Small intestine (tissue), 7 donors: ENCODE data around the gene LEPROT. TPM values are rescaled to one million over a fixed set of nuclear protein-coding genes. Genes with fewer than 3 reads are reported as not detected.

Experiments
- DNase-seq, 2 donors: peaks; one replicate each; pipeline versions ENCODE4 v3.0.0 to v3.0.0-alpha.2; 2013
- FAIRE-seq: peaks from 2 replicates; lab custom pipeline; 2012; peaks lifted over from hg19 to GRCh38; lab: Jason Lieb, UNC
- H3K27ac ChIP-seq, 3 donors: one replicate each; pipeline ENCODE4 v1.5.1; 2013; ENCODE audit warnings: low read length in 2 of 3, mild to moderate bottlenecking in 2 of 3, control low read depth in 1 of 3, inconsistent platforms in 1 of 3, low read depth in 1 of 3, moderate library complexity in 1 of 3
- H3K27me3 ChIP-seq, 3 donors: one replicate each; pipeline ENCODE4 v1.6.1; 2013; ENCODE audit warnings: low read length in 3 of 3, inconsistent platforms in 1 of 3; ENCODE audit not compliant: control insufficient read depth in 3 of 3, insufficient read depth in 3 of 3
- H3K36me3 ChIP-seq, 3 donors: one replicate each; pipeline ENCODE4 v1.6.1; 2013; ENCODE audit warnings: low read length in 3 of 3, inconsistent platforms in 1 of 3, low read depth in 1 of 3, mild to moderate bottlenecking in 1 of 3, moderate library complexity in 1 of 3; ENCODE audit not compliant: control insufficient read depth in 3 of 3, insufficient read depth in 2 of 3
- H3K4me1 ChIP-seq, 3 donors: one replicate each; pipeline ENCODE4 v1.6.1; 2013; ENCODE audit warnings: low read length in 2 of 3, inconsistent platforms in 1 of 3, low read depth in 1 of 3, mild to moderate bottlenecking in 1 of 3, moderate library complexity in 1 of 3; ENCODE audit not compliant: control insufficient read depth in 3 of 3, insufficient read depth in 2 of 3
- H3K4me3 ChIP-seq, 3 donors: one replicate each; pipeline ENCODE4 v1.5.1; 2013; ENCODE audit warnings: low read length in 3 of 3, control low read depth in 1 of 3, inconsistent platforms in 1 of 3, low read depth in 1 of 3, mild to moderate bottlenecking in 1 of 3, moderate library complexity in 1 of 3
- H3K9me3 ChIP-seq, 2 donors: one replicate each; pipeline ENCODE4 v1.6.1; 2013; ENCODE audit warnings: low read depth in 1 of 2, low read length in 1 of 2; ENCODE audit not compliant: control insufficient read depth in 2 of 2, insufficient read depth in 1 of 2
- WGBS, 3 donors: extraction: QIAGEN DNeasy Blood & Tissue Kit; methylation state at CpG; one replicate each; pipeline ENCODE4 v1.1.7; 2013; 5-methylcytosine and 5-hydroxymethylcytosine counted together
- polyA plus RNA-seq, 4 donors: library from polyadenylated mRNA; stranded (reverse) in 3 of 4; unstranded in 1 of 4; fragments of 200-250 nt in 3 of 4; fragments of 120-200 nt in 1 of 4; gene quantifications; one replicate each; pipeline versions ENCODE4 v1.2.1 to v1.2.3, GENCODE V29; 2013
- donor health status: healthy with polysubstance abuse.
- donor health status: control.
- donor health status: control.
- donor health status: Bipolar disorder and iron deficiency.
- donor health status: healthy.

Gene LEPROT
- polyA plus RNA-seq, 4 donors = 14.1 to 61.5 (median 25.2) TPM

DNA sequence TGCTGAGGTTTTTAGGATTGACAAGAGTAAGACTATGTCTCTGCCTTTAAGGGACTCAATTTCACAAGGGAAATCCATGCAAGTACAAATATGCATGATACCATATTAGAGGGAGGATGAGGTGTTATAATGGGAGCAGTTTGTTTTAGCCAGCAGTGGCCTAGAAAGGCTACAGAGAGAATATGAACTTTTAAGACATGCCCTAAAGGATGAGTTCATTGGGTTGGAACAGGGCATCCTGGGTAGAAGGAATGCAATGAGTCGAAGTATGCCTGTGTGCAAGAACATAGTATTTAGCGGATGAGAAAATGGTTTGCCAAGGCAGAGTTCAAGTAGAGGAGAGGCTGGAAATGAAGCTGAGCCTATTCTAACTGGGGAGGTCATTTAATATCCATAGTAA lies 32.6 kb upstream of the LEPROT start:
- WGBS, 3 donors = 94 to 95% (median 95%) methylated on average over 2 of the region's 2 CpGs
- peaks cover 0 to 3% (median 0%) of the 10 kb centered on the region in 3 donors for H3K36me3 ChIP-seq
- no peaks in the 10 kb centered on the region for H3K9me3 ChIP-seq
- FAIRE-seq (no peak), DNase-seq (no peak)
- no peak overlapping the region for H3K4me3 ChIP-seq
- H3K4me1 ChIP-seq = no peaks in the 10 kb centered on the region
- H3K27me3 ChIP-seq = no peaks in the 10 kb centered on the region
- no peak overlapping the region for H3K27ac ChIP-seq

DNA sequence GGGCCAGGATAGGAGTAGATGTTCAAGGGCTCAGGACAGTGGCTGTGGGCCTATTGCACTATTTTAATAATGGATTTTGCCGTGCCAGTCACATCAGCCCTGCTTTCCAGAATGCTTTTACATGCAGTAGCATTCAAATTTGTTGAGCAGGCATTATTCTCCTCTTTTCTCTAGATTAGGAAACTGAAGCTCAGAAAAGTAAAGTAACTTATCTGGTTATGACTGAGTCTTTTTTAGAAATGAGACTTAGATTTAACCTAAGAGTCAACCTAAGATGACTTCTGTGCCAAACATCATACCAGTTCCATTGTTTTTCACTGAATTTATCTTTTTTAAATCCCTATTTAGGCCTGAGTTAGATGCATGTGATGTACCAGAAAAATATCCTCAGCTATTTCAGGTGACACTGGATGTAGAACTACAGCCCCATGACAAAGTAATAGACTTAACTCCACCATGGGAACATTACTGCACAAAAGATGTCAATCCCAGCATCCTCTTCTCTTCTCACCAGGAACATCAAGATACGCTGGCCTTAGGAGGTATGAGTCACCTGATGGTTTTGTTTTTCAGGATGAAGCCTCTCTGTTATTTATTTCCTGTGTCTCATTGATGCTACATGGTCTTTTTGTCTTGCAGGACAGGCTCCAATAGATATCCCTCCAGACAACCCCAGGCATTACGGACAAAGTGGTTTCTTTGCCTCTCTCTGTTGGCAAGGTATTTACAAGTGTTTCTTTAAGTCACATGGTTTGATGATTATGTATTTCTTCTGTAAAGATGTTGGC lies 31.4 kb upstream of the LEPROT start:
- H3K27me3 ChIP-seq = no peaks in the 10 kb centered on the region
- peaks cover 0 to 3% (median 0%) of the 10 kb centered on the region in 3 donors for H3K36me3 ChIP-seq
- H3K9me3 ChIP-seq = no peaks in the 10 kb centered on the region
- no peaks in the 10 kb centered on the region for H3K4me1 ChIP-seq
- 83 to 94% (median 84%) methylated on average over 3 of the region's 3 CpGs for WGBS, 3 donors
- H3K4me3 ChIP-seq = no peak overlapping the region
- DNase-seq (no peak), FAIRE-seq (no peak)
- no peak overlapping the region for H3K27ac ChIP-seq

GRCh38 chr1:65392497-65392896 lies 28.0 kb upstream of the LEPROT start:
- WGBS, 3 donors = 95 to 96% (median 95%) methylated on average over 7 of the region's 7 CpGs
- Histone ChIP-seq H3K36me3 (peaks cover 0 to 3% (median 0%) of the 10 kb centered on the region in 3 donors), H3K4me1 (no peaks in the 10 kb centered on the region), H3K9me3 (no peaks in the 10 kb centered on the region), H3K27me3 (no peaks in the 10 kb centered on the region), H3K4me3 (no peak overlapping the region), H3K27ac (no peak overlapping the region)
- DNase-seq (no peak), FAIRE-seq (no peak)

DNA sequence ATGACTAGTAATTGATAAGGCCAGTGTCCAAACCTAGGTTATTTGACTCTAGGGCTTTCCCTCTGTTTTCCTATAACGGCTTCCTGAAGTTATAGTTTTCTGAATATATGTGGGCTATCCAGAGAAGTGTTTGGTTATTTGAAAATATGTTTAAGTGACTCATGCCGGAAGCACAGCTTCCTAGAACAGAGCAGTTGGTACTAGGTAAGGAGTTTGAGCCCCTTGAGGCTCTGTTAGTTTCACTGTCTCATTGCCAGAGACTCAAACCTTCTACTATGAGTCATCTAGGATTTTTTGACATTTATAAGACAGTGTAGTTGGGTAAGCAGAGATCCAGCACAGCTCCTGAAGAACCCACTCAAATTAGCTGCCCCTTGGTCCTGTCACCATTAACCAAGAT lies 27.1 kb upstream of the LEPROT start:
- Histone ChIP-seq H3K27me3 (no peaks in the 10 kb centered on the region), H3K4me3 (no peak overlapping the region), H3K27ac (no peak overlapping the region), H3K9me3 (no peaks in the 10 kb centered on the region), H3K36me3 (peaks cover 0 to 3% (median 0%) of the 10 kb centered on the region in 3 donors), H3K4me1 (no peaks in the 10 kb centered on the region)
- DNase-seq = no peak
- FAIRE-seq = no peak
- 73 to 83% (median 78%) methylated on average over 2 of the region's 2 CpGs for WGBS, 3 donors

GRCh38 chr1:65393928-65394327 lies 26.5 kb upstream of the LEPROT start:
- H3K27ac ChIP-seq = no peak overlapping the region
- no peaks in the 10 kb centered on the region for H3K9me3 ChIP-seq
- FAIRE-seq = no peak
- no peaks in the 10 kb centered on the region for H3K4me1 ChIP-seq
- no peak for DNase-seq
- no peak overlapping the region for H3K4me3 ChIP-seq
- H3K27me3 ChIP-seq = no peaks in the 10 kb centered on the region
- peaks cover 0 to 3% (median 0%) of the 10 kb centered on the region in 3 donors for H3K36me3 ChIP-seq
- 53 to 89% (median 74%) methylated on average over 1 of the region's 1 CpG for WGBS, 3 donors

- no peak for FAIRE-seq
- no peak overlapping the region for H3K4me3 ChIP-seq
- H3K36me3 ChIP-seq = peaks cover 0 to 3% (median 0%) of the 10 kb centered on the region in 3 donors
- 75 to 86% (median 82%) methylated on average over 3 of the region's 3 CpGs for WGBS, 3 donors
- H3K4me1 ChIP-seq = no peaks in the 10 kb centered on the region
- H3K27me3 ChIP-seq = no peaks in the 10 kb centered on the region
- DNase-seq = no peak
- no peak overlapping the region for H3K27ac ChIP-seq
- H3K9me3 ChIP-seq = no peaks in the 10 kb centered on the region
These were observed 24.4 kb upstream of the LEPROT start for GRCh38 chr1:65395887-65396612.

- Histone ChIP-seq H3K4me3 (no peak overlapping the region), H3K36me3 (no peaks in the 10 kb centered on the region), H3K27me3 (no peaks in the 10 kb centered on the region), H3K27ac (no peak overlapping the region), H3K4me1 (no peaks in the 10 kb centered on the region), H3K9me3 (no peaks in the 10 kb centered on the region)
- 87 to 100% (median 95%) methylated on average over 1 of the region's 1 CpG for WGBS, 3 donors
- FAIRE-seq = no peak
- DNase-seq = no peak
These were observed 22.4 kb upstream of the LEPROT start for GRCh38 chr1:65398083-65398482.

- 82 to 95% (median 84%) methylated on average over 1 of the region's 1 CpG for WGBS, 3 donors
- no peaks in the 10 kb centered on the region for H3K9me3 ChIP-seq
- FAIRE-seq = no peak
- H3K27me3 ChIP-seq = no peaks in the 10 kb centered on the region
- no peak overlapping the region for H3K27ac ChIP-seq
- no peak for DNase-seq
- H3K4me3 ChIP-seq = no peak overlapping the region
- H3K4me1 ChIP-seq = no peaks in the 10 kb centered on the region
- H3K36me3 ChIP-seq = no peaks in the 10 kb centered on the region
These were observed 21.5 kb upstream of the LEPROT start for GRCh38 chr1:65399003-65399402.
